HEK293 (cell line): ENCODE measurements around the gene LSM2.

Source experiments
- CTCF ChIA-PET: fragments of 350-600 bp; formaldehyde crosslinking; extraction: SDS; loops from one replicate; lab custom pipeline; 2021; ENCODE audit warnings: antibody characterized with exemption; lab: Yijun Ruan, JAX
- POLR2A ChIA-PET: fragments of 300-600 bp; formaldehyde crosslinking; extraction: SDS; loops from one replicate; lab custom pipeline; 2020; ENCODE audit warnings: antibody characterized with exemption, inconsistent platforms; lab: Yijun Ruan, JAX
- H3K27ac ChIP-seq: fragments of 200-500 bp; sonication (Bioruptor generic); 2 replicates; pipeline ENCODE4 v1.5.1; 2014; ENCODE audit warnings: low read depth, low read length, control low read depth, inconsistent platforms; ENCODE audit errors: extremely low read depth
- H3K36me3 ChIP-seq, 2 experiments: fragments of 200-500 bp in 1 of 2; sonication (Bioruptor generic) in 1 of 2; 1 replicate in 1 of 2; 2 replicates in 1 of 2; pipeline ENCODE4 v1.5.1; 2014 to 2017; ENCODE audit warnings: inconsistent platforms in 2 of 2, low read length in 2 of 2; ENCODE audit not compliant: control insufficient read depth in 2 of 2, insufficient read depth in 1 of 2
- H3K4me1 ChIP-seq: fragments of 200-500 bp; sonication (Bioruptor generic); 2 replicates; pipeline ENCODE4 v1.5.1; 2014; ENCODE audit warnings: mild to moderate bottlenecking, low read length, inconsistent platforms; ENCODE audit not compliant: control insufficient read depth, insufficient read depth
- H3K4me3 ChIP-seq: 2 replicates; pipeline ENCODE4 v1.5.1; 2011; ENCODE audit warnings: low read depth, mild to moderate bottlenecking, control low read depth, low read length, moderate library complexity
- H3K9me3 ChIP-seq: fragments of 200-500 bp; sonication (Bioruptor generic); 2 replicates; pipeline ENCODE4 v1.5.1; 2014; ENCODE audit warnings: low read depth, low read length, inconsistent platforms; ENCODE audit not compliant: control insufficient read depth, insufficient read depth
- EGR2 ChIP-seq: fragments of 450-650 bp; formaldehyde crosslinking; IDR thresholded peaks from 2 replicates; pipeline ENCODE4 v1.5.1; 2016; ENCODE audit warnings: low read depth, missing biosample characterization, missing genetic modification characterization
- KLF1 ChIP-seq: fragments of 450-650 bp; formaldehyde crosslinking; IDR thresholded peaks from 2 replicates; pipeline ENCODE4 v1.5.1; 2016; ENCODE audit warnings: missing biosample characterization, missing genetic modification characterization
- KLF8 ChIP-seq: fragments of 450-650 bp; formaldehyde crosslinking; IDR thresholded peaks from 2 replicates; pipeline ENCODE4 v1.5.1; 2016; ENCODE audit warnings: missing biosample characterization, missing genetic modification characterization
- KLF9 ChIP-seq: fragments of 450-650 bp; formaldehyde crosslinking; IDR thresholded peaks from 2 replicates; pipeline ENCODE4 v1.5.1; 2016; ENCODE audit warnings: missing biosample characterization, missing genetic modification characterization, low read depth
- SALL2 ChIP-seq: fragments of 450-650 bp; formaldehyde crosslinking; IDR thresholded peaks from 2 replicates; pipeline ENCODE4 v1.5.0; 2017; ENCODE audit warnings: missing biosample characterization, mild to moderate bottlenecking, missing genetic modification characterization, borderline replicate concordance
- ZBTB17 ChIP-seq: fragments of 450-650 bp; formaldehyde crosslinking; IDR thresholded peaks from 2 replicates; pipeline ENCODE4 v1.5.1; 2016; ENCODE audit warnings: missing biosample characterization, missing genetic modification characterization
- ZNF112 ChIP-seq: fragments of 450-650 bp; formaldehyde crosslinking; IDR thresholded peaks from 2 replicates; pipeline ENCODE4 v1.5.0; 2017; ENCODE audit warnings: missing biosample characterization, missing genetic modification characterization
- ZNF221 ChIP-seq: fragments of 450-650 bp; formaldehyde crosslinking; IDR thresholded peaks from 2 replicates; pipeline ENCODE4 v1.5.1; 2017; ENCODE audit warnings: missing biosample characterization, missing genetic modification characterization, borderline replicate concordance
- ZNF266 ChIP-seq: fragments of 450-650 bp; formaldehyde crosslinking; IDR thresholded peaks from 2 replicates; pipeline ENCODE4 v1.5.1; 2016; ENCODE audit warnings: missing biosample characterization, missing genetic modification characterization, low read depth
- ZNF544 ChIP-seq: fragments of 450-650 bp; formaldehyde crosslinking; IDR thresholded peaks from 2 replicates; pipeline ENCODE4 v1.5.0; 2017; ENCODE audit warnings: missing biosample characterization, missing genetic modification characterization
- ZNF558 ChIP-seq: fragments of 450-650 bp; formaldehyde crosslinking; IDR thresholded peaks from 2 replicates; pipeline ENCODE4 v1.5.1; 2016; ENCODE audit warnings: missing biosample characterization, missing genetic modification characterization
- ZNF585B ChIP-seq: fragments of 450-650 bp; formaldehyde crosslinking; IDR thresholded peaks from 2 replicates; pipeline ENCODE4 v1.5.1; 2016; ENCODE audit warnings: missing biosample characterization, missing genetic modification characterization
- ZSCAN18 ChIP-seq: fragments of 450-650 bp; formaldehyde crosslinking; IDR thresholded peaks from 2 replicates; pipeline ENCODE4 v1.5.1; 2016; ENCODE audit warnings: missing biosample characterization, missing genetic modification characterization
- ZSCAN5A ChIP-seq: fragments of 450-650 bp; formaldehyde crosslinking; IDR thresholded peaks from 2 replicates; pipeline ENCODE4 v1.5.1; 2016; ENCODE audit warnings: missing biosample characterization, missing genetic modification characterization
- TF ChIP-seq, protein P1 (sequence below): fragments of 450-650 bp; formaldehyde crosslinking; IDR thresholded peaks from 2 replicates; pipeline ENCODE4 v1.5.1; 2017; ENCODE audit warnings: missing biosample characterization, missing genetic modification characterization
- TF ChIP-seq, protein P2 (sequence below): fragments of 450-650 bp; IDR thresholded peaks from 2 replicates; pipeline ENCODE4 v1.5.1; 2018; ENCODE audit warnings: missing biosample characterization, mild to moderate bottlenecking, missing genetic modification characterization
- TF ChIP-seq, protein P3 (sequence below): fragments of 450-650 bp; formaldehyde crosslinking; IDR thresholded peaks from 2 replicates; pipeline ENCODE4 v1.5.1; 2017; ENCODE audit warnings: missing biosample characterization, missing genetic modification characterization
- TF ChIP-seq, protein P4 (sequence below): fragments of 450-650 bp; formaldehyde crosslinking; IDR thresholded peaks from 2 replicates; pipeline ENCODE4 v1.5.1; 2016; ENCODE audit warnings: missing biosample characterization, missing genetic modification characterization

Gene LSM2

DNA sequence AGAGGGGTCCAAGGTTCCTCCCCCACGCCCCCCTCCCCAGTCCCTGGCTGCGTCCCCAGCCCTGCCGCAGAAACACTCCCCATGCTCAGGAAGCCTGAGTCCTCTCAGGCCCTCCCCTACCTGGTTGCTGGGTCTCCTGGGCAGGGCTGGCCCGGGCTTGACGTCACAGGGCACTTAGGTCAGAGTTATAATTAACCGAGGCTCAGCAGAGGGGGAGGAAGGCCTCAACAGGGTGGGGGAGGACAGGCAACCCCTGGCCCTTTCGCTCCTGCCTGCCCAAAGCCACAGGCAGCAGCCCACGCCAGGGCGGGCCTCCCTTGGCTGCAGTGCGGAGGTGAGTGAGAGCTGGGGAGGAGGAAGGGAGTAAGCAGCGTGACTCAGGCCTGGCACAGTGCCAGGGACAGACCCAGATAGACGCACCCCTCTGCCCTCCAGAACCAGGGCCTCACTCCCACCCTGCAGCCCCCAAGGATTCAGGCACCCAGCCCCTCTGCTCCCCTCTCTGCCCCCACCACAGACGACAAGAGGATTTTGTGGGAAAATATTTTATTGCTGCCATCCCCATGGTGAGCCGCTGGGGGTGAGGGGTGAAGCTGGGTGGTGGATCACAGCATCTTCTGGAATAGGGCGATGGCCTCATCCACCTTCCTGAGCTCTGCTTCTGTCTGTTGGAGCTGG is 29.6 kb downstream of the LSM2 start, which contains the start of gene VWA7 (continued):
- TF ChIP-seq ZSCAN18 (tag by site-specific recombination) (0 out of 2 replicates have a peak, but pooled peaks have one; percentile 18), KLF1 (tag by site-specific recombination) (peak; percentile 96), ZNF585B (tag by site-specific recombination) (no peak), KLF8 (tag by site-specific recombination) (peak; percentile 90), ZNF266 (tag by site-specific recombination) (no peak), KLF9 (tag by site-specific recombination) (peak; percentile 67; the same call in 1 of the 2 replicates), EGR2 (peak; percentile 98), ZNF221 (tag by site-specific recombination) (peak; percentile 82; the same call in 1 of the 2 replicates), ZSCAN5A (peak; percentile 80), SALL2 (tag by site-specific recombination) (peak; percentile 80; the same call in 1 of the 2 replicates), ZBTB17 (tag by site-specific recombination) (peak; percentile 95), ZNF544 (peak; percentile 98), ZNF112 (tag by site-specific recombination) (peak; percentile 97), ZNF558 (tag by site-specific recombination) (peak; percentile 47; the same call in 1 of the 2 replicates)
- TF ChIP-seq, protein P1, sequence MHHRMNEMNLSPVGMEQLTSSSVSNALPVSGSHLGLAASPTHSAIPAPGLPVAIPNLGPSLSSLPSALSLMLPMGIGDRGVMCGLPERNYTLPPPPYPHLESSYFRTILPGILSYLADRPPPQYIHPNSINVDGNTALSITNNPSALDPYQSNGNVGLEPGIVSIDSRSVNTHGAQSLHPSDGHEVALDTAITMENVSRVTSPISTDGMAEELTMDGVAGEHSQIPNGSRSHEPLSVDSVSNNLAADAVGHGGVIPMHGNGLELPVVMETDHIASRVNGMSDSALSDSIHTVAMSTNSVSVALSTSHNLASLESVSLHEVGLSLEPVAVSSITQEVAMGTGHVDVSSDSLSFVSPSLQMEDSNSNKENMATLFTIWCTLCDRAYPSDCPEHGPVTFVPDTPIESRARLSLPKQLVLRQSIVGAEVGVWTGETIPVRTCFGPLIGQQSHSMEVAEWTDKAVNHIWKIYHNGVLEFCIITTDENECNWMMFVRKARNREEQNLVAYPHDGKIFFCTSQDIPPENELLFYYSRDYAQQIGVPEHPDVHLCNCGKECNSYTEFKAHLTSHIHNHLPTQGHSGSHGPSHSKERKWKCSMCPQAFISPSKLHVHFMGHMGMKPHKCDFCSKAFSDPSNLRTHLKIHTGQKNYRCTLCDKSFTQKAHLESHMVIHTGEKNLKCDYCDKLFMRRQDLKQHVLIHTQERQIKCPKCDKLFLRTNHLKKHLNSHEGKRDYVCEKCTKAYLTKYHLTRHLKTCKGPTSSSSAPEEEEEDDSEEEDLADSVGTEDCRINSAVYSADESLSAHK (tag by site-specific recombination) = peak; percentile 48; the same call in 1 of the 2 replicates
- TF ChIP-seq, protein P2, sequence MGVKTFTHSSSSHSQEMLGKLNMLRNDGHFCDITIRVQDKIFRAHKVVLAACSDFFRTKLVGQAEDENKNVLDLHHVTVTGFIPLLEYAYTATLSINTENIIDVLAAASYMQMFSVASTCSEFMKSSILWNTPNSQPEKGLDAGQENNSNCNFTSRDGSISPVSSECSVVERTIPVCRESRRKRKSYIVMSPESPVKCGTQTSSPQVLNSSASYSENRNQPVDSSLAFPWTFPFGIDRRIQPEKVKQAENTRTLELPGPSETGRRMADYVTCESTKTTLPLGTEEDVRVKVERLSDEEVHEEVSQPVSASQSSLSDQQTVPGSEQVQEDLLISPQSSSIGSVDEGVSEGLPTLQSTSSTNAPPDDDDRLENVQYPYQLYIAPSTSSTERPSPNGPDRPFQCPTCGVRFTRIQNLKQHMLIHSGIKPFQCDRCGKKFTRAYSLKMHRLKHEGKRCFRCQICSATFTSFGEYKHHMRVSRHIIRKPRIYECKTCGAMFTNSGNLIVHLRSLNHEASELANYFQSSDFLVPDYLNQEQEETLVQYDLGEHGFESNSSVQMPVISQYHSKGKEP (tag by site-specific recombination) = peak; percentile 94

GRCh38 chr6:31776485-31776988 is 30.2 kb downstream of the LSM2 start:
- Histone ChIP-seq H3K4me3 (peak overlapping the region; percentile 21), H3K9me3 (no peaks in the 10 kb centered on the region), H3K27ac (no peak overlapping the region), H3K36me3 (peaks cover 0 to 35% of the 10 kb centered on the region in 2 experiments; a peak in 2 of 3 replicates), H3K4me1 (peaks cover 4% of the 10 kb centered on the region)
- ChIA-PET CTCF (interaction anchor here (5.1 kb wide), 1 partner anchor 14 kb away, joined by 28 read pairs; no protein-coding TSS in a partner anchor), POLR2A (interaction anchor here (0.6 to 3.3 kb wide), 7 partner anchors 15 to 51 kb away, joined by 3 to 38 read pairs (median 5); partner anchors contain the start of genes CLIC1, HSPA1B, LSM2 and VARS1)
- TF ChIP-seq, protein P3, sequence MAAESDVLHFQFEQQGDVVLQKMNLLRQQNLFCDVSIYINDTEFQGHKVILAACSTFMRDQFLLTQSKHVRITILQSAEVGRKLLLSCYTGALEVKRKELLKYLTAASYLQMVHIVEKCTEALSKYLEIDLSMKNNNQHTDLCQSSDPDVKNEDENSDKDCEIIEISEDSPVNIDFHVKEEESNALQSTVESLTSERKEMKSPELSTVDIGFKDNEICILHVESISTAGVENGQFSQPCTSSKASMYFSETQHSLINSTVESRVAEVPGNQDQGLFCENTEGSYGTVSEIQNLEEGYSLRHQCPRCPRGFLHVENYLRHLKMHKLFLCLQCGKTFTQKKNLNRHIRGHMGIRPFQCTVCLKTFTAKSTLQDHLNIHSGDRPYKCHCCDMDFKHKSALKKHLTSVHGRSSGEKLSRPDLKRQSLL (tag by site-specific recombination) = peak; percentile 80
- TF ChIP-seq, protein P4, sequence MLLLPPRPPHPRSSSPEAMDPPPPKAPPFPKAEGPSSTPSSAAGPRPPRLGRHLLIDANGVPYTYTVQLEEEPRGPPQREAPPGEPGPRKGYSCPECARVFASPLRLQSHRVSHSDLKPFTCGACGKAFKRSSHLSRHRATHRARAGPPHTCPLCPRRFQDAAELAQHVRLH = no peak
